HG03196 (cell line): ENCODE measurements around the gene COL6A2.
"Not testable (repeated sequence)": the region's sequence is repeated elsewhere in the genome, so short reads cannot be mapped to it uniquely, and the experiment has no call there.

Experiments
- ATAC-seq: cut with Tn5 transposase; IDR thresholded peaks from one replicate; pipeline ENCODE4 v1.9.1; 2021; ENCODE audit not compliant: unreplicated experiment

The COL6A2 gene

DNA sequence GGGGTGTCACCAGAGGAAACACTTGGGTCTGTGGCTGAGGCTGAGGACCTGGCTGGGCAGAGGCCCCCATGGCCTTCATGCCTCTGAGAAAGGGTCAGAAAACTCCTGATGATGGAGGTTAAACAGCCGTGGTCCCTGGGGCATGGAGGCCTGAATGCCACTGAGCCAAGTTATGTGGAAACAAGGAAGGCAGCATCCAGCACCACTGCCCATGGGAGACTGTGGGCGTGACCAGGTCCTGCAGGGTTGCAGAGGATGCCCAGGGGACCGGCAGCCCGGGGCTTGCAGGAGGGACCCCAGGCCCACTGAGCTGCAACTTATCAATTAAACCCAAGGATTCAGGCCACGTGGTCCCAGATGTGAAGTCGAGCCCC is 18.9 kb upstream of the COL6A2 start:
- ATAC-seq = no peak

- ATAC-seq = no peak
Measured at GRCh38 chr21:46079352-46080170, 18.4 kb upstream of the COL6A2 start.

DNA sequence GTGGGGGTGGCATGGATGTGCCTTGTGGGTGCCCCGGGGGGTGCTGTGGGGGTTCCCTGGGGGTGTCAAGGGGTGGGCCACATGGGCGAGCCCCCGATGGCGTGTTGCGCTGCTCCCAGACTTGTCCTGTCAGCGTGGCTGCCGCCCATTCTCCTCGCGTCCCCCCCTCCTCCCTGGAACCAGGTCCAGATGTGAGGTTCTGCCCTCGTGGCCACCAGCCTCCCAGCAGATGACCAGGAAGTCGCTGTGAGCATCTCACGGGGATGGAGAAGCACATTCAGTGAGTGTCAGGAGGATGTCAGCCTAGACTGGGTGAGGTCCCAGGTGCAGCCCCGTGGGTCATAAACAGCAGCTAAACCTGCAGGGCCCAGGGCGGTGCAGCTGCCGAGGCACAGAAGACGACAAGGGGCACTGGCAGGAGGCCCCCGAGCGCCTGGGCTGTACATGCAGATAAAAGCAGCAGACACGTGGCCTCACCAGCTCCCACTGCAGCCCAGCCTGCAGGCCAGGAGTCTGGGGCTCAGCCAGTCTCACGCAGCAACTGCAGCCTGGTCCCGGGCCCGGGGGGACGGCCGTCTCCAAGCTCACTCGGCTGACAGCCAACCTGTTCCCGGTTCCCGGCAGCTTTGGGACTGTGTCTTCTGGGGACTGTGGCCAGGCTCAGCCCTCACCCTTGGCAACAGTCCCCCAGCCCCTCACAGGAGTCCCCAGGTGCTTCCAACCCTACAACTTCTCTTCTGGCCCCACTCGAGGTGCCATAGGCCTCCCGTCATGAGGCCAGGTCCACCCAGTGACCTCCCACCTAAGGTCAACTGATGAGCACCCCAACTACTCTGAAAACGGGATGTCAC is 17.5 kb upstream of the COL6A2 start:
- no peak for ATAC-seq

GRCh38 chr21:46081022-46081861 is 16.7 kb upstream of the COL6A2 start:
- no peak for ATAC-seq

GRCh38 chr21:46081862-46082712 is 15.8 kb upstream of the COL6A2 start:
- ATAC-seq = no peak

DNA sequence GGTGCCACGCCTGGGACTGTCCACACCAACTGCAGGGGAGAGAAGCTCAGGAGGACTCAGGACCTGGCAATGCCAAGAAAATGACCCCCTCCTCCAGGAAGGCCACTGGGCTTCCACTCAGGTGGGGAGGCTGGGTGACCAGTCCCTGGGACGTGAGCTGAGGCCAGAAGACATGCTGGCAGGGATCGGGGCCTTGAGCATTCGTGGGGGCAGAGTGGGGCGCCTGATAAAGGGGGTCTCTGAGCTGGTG is 15.3 kb upstream of the COL6A2 start:
- no peak for ATAC-seq

GRCh38 chr21:46082963-46083790 is 14.7 kb upstream of the COL6A2 start:
- no peak for ATAC-seq

DNA sequence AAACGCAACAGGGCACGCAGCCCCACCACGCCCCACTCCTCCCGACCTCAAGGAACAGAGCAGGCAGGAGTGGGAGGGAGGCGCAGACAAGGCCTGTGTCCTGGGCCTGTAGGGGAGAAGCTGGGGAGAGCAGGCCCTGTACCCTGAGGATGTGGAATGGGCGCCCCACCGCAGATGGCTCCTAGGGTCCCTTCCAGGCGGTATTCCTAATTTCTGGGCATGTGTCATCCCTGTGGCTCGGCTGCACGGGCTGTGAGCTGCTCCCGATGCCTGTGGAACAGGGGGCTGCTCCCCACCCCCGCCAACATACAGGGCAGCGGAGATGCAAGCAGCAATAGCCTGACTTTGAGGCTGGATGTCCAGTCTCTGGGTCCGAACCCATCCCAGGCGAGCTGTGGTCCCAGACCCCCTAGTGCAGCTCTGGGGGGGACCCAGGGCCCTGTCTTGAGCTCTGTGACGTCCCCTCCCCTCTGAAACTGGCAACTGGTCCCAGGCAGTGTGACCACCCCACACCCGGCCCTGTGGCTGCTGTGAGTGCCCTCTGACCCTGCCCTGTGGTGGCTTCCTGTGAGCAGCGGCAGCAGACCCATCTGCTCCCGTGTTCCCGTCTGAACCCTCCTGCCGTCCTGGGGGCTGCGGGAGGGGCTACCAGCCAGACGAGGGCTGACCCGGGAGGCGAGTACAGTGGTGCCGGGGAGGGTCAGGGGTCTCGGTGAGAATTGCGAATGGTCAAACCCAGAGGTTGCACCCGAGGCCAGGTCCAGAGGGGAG is 13.9 kb upstream of the COL6A2 start:
- ATAC-seq = no peak

- no peak for ATAC-seq
Measured at GRCh38 chr21:46084709-46085108, 13.2 kb upstream of the COL6A2 start.

- ATAC-seq = not testable (repeated sequence)
Measured at GRCh38 chr21:46085259-46085658, 12.7 kb upstream of the COL6A2 start.

GRCh38 chr21:46087641-46088040 is 10.3 kb upstream of the COL6A2 start:
- ATAC-seq = no peak

GRCh38 chr21:46088189-46088588 is 9.7 kb upstream of the COL6A2 start:
- no peak for ATAC-seq

GRCh38 chr21:46089285-46089684 is 8.6 kb upstream of the COL6A2 start:
- no peak for ATAC-seq

GRCh38 chr21:46091118-46091517 is 6.8 kb upstream of the COL6A2 start:
- no peak for ATAC-seq

DNA sequence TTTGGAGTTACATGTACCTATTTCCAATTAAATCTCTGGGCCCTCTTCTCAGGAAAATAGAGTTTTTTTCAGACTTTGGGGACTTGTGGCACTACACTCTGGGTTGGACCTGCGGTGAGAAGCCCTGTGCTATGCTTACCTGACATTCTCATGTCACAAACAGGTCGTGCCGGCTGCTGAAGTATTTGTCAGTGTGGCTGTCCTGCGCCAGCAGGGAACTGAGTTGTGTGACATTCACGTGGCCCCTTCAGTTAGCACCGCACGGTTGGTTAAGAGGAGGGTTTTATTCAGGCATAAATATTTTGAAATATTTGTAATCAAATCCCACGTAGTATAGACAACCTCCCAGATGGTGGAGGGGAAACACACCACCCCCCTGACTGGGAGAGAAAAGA is 6.3 kb upstream of the COL6A2 start:
- no peak for ATAC-seq

DNA sequence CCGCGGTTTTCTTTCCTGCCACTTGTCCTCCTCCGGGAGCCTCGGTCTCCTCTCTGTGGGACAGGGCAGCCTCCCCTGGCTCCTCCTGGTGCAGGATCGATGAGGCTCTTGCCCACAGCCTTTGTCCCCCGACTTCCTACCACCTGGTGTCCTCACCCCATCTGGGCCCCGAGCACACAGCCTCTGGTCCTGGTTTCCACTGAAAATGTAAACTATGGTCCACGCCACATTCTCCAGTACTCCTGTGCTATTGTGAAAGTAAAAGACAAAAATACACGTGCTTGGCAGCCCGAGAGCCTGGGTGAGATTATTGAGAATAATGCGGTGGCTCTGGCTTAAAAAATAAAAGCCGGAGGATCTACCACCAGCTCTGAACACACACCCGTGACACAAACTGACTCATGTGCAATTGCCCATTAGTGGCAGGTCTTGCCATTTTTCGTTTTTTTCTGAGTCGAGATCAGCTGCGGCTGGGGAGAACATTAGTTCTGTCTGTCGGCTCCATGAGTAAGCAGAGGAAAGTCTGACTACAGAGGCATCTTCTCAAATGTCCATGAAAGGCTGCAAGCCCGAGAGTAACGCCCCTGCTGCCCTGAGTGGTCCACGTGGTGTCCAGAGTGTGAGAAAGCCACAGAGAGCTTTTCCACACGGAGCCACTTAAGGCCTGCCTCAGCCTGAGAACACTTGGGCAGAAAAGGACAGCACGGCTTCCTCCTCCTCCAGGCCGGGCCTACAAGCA is 5.7 kb upstream of the COL6A2 start:
- no peak for ATAC-seq

DNA sequence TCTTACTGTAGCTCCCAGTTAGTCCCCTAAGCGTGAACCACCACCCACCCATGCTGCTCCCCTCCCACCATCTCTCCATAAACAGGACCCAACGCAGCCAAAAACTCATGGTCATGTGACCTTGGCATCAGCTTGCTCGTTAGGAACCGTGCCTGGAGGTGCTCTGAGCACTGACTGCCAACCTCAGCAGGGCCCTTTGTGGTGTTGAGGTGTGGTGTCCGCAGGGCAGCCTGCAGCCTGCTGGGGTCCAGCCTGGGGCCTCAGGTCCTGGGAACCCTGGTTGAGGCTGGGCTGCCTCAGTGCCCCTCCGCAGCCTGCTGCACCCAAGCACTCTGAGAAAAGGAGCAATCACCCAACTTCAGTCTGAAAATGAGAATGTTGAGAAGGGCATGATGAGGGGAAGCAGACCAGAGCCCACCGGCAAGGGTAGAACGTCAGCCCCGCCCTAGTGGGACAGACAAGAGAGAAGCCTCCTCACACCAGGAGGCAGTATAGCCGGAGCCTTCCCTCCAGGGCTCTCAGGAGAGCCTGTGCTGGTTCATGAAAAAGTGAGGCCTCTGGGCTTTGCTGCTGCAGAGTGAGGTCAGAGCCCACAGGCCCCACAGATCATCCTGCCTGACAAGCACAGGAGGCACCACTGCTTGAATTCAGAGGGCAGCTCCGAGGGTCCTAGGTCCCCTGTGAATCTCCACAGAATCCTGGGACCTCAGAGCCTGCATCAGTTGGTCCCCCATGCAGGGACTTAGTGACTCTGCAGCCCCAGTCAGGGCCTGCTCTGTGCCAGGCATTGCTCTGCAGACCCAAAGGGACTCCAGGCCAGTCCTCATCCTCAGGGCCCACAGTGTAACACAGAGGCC is 4.9 kb upstream of the COL6A2 start:
- no peak for ATAC-seq
